ENCODE measurements around the gene TRAF7.

DNA sequence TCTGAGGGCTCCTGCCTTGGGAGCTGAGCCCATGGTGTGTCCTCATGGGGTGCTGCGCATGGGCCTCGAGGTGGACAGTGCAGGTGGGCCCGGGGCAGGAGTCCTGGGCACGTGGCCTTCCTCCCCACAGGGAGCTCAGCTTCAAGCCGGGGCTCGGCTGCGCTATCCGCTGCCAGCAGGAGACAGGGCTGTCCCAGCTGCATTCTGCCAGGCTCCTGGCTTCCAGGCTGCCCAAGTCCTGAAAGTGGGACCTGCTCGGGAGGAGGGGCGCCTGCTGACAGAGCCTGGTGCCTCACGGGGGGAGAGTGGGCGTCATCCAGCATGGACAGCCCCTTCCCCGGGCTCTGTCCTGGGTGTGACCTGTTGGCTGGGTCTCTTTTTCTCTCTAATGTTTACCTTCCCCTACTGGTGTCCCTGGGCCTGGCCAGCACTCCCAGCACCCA, 7.1 kb downstream of the TRAF7 start:
- TF ChIP-seq POLR2AphosphoS5 (IDR thresholded peaks at IDR 0.05; ENCODE audit: low read depth, low read length) (no peak), GABPA (IDR thresholded peaks at IDR 0.05; ENCODE audit: borderline replicate concordance, insufficient read depth, low read length) (no peak), CEBPB (IDR thresholded peaks at IDR 0.05; ENCODE audit: low read depth, low read length) (no peak), GTF2F1 (IDR thresholded peaks at IDR 0.05; ENCODE audit: borderline replicate concordance, low read depth, low read length) (no peak), BCL11A (IDR thresholded peaks at IDR 0.05; ENCODE audit: low read depth in 2 of 2, low read length in 2 of 2) (no peak), TAF1 (IDR thresholded peaks at IDR 0.05; ENCODE audit: low read depth, low read length) (no peak), RFX5 (IDR thresholded peaks at IDR 0.05; ENCODE audit: borderline replicate concordance, low read depth, low read length) (no peak), CHD1 (IDR thresholded peaks at IDR 0.05; ENCODE audit: low read depth, low read length) (no peak), CBX5 (IDR thresholded peaks at IDR 0.05; ENCODE audit: low read depth, low read length) (no peak), JUN (IDR thresholded peaks at IDR 0.05; ENCODE audit: low read depth, low read length) (no peak)
